ENCODE results near the gene DDIT3.

Gene DDIT3, protein sequence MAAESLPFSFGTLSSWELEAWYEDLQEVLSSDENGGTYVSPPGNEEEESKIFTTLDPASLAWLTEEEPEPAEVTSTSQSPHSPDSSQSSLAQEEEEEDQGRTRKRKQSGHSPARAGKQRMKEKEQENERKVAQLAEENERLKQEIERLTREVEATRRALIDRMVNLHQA

DNA sequence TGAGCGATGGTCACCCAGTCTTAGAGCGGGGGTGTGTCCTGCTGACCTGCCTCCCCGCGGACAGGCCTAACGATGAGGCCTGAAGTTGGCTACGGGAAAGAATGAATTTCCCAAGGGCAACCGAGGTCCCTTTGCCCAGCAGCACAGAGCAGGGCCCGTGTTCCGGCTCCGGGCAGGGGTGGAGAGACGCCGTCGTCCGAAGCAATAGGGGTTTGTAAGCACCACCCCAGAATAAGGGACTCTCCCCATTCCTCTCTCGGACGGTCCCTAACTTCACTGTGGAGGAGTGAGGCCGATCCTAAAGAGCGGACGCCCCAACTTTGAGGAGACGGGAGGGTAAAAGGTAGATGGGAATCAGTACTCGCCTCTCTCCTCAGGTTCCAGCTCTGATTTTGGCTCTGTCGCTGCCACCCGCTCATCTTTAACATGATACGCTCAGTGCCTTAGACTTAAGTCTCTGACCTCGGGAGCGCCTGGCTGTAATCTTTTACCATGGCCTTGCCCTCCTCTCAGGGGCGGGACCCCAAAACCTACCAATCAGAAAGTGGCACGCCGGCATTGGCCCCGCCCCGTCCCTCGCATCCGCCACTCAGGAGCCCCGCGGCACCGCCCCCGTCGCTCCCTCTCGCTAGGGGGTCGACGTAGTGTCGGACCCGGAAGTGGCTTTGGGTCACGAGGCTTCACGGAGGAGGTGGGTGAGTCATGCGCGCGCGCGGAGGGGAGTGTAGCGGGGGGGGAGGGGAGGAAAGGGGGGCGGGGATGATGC, at the start of gene DDIT3:
DDIT3 (minus strand) TSS at position 462 of the 766 bp plus-strand sequence. CDS start 3,108 bp downstream, outside the sequence.
- TF ChIP-seq, protein P1, sequence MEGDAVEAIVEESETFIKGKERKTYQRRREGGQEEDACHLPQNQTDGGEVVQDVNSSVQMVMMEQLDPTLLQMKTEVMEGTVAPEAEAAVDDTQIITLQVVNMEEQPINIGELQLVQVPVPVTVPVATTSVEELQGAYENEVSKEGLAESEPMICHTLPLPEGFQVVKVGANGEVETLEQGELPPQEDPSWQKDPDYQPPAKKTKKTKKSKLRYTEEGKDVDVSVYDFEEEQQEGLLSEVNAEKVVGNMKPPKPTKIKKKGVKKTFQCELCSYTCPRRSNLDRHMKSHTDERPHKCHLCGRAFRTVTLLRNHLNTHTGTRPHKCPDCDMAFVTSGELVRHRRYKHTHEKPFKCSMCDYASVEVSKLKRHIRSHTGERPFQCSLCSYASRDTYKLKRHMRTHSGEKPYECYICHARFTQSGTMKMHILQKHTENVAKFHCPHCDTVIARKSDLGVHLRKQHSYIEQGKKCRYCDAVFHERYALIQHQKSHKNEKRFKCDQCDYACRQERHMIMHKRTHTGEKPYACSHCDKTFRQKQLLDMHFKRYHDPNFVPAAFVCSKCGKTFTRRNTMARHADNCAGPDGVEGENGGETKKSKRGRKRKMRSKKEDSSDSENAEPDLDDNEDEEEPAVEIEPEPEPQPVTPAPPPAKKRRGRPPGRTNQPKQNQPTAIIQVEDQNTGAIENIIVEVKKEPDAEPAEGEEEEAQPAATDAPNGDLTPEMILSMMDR (IDR thresholded peaks at IDR 0.05), result no peak

DNA sequence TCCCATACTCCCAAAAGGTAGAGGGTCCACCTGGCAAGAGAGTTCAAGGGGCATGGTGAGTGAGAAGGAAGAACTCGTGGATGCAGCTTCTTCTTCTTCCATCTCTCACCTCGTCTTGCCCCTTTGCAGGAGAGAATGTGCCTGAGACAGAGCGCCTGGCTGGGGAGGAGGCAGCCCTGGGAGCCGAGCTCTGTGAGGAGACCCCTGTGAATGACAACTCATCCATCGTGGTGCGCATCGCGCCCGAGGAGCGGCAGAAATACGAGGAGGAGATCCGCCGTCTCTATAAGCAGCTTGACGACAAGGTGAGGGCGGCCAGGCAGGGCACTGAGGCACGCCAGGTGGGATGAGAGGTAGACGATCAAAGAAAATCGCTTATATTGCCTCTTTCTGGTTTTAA, 49.5 kb upstream of the DDIT3 start:
- TF ChIP-seq, protein P1 (IDR thresholded peaks at IDR 0.05), result no peak

DNA sequence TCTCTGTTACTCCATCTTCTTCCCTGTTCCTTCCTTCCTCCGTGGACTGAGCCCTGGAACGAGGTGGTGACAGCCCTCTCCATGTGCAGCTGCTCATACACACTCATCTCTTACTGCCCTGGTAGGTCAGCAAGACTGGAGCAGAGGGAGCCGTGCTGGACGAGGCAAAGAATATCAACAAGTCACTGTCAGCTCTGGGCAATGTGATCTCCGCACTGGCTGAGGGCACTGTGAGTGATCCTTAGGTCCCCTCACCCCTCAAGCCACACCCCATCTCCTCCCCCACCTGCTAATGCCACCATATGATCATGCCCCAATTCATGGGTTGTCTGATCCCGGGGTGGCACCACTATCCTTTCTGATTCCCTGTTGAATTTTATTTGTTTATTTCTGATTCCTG, 48.5 kb upstream of the DDIT3 start:
- TF ChIP-seq, protein P1 (IDR thresholded peaks at IDR 0.05), result no peak

DNA sequence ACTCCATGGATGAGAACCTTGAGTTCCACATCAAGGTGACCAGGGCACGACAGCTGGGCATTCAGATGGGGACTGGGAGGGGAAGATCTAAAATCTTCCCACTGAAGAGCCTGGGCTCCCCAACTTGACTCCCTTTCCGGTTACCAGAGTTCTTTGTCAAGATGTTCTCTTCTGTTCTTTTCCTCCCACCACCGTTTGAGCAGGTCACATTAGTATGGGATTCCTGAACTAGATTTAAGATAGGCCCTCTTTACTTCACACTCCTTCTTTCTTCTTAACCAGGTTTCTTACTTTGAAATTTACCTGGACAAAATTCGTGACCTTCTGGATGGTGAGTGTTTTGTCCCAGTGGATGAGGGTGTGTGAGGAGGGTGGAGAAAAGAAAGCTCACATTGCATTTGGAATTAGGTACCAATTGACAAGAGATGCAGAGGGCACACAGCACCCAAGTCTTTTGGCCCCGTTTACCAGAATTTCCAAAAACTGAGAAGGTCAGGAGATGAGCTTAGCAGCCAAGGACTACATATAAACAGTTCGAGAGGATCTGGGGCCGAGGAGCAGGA, 43.9 kb upstream of the DDIT3 start:
- TF ChIP-seq, protein P1 (IDR thresholded peaks at IDR 0.05), result no peak

DNA sequence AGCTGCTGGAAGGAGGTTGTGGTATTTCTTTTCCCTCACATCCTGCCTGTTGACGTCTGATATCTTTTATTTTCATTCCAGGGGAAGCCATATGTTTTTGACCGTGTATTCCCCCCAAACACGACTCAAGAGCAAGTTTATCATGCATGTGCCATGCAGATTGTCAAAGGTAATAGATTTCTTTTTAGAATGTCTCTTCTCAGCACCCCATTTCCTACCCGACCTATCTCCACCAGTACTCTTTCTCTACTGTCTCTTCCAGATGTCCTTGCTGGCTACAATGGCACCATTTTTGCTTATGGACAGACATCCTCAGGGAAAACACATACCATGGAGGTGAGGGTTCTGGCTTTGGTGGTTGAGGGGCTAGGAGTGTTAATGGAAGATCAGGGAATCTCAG, 43.0 kb upstream of the DDIT3 start:
- TF ChIP-seq, protein P1 (IDR thresholded peaks at IDR 0.05), result no peak

DNA sequence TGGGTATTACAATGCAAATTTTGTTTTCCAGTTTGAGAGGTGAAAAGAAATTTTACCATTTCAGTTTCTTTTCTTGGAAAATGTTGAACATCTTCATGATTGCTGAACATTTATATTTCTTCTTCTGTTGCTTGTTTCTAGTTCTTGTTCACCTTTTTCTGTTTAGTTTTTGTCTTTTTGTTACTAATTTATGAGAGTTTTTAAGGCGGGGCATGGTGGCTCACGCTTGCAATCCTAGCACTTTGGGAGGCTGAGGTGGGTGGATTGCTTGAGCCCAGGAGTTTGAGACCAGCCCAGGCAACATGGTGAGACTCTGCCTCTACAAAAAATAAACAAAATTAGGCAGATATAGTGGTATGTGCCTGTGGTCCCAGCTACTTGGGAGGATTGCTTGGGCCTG, 40.2 kb upstream of the DDIT3 start:
- TF ChIP-seq, protein P1 (IDR thresholded peaks at IDR 0.05), result no peak

DNA sequence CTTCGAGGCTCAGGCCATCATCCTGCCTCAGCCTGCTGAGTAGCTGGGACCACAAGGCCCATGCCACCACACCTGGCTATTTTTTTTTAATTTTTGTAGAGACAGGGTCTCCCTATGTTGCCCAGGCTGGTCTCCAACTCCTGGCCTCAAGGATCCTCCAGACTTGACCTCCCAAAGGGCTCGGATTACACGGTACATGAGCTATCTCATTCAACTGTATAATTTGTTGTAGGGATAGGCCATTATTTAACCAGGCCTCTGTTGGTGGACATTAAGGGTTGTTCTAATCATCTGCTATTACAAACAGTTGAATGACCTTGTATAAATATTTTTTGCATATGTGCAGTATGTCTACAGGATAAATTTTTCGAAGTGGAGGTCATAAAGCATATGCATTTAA, 38.5 kb upstream of the DDIT3 start:
- TF ChIP-seq, protein P1 (IDR thresholded peaks at IDR 0.05), result no peak
